ENCODE data around the gene B3GNT9. TPM values are rescaled to one million over a fixed set of nuclear protein-coding genes. Genes with fewer than 3 reads are reported as not detected.

B3GNT9 gene
- total and polyA plus RNA-seq, 8 donors, result 1.8 to 9.3 (median 3.6) TPM

GRCh38 chr16:67164599-67165061 lies 13.8 kb upstream of the B3GNT9 start, which contains the start of gene HSF4:
Gene HSF4 (plus strand): TSS chr16:67164745. CDS start chr16:67164812, 67 bp downstream.
- H3K9me3 ChIP-seq, result no peaks in the 10 kb centered on the region
- no peak within 1 kb of the TSS for H3K27ac ChIP-seq
- intact Hi-C loops (cut with DNase I), result loop anchor here in 1 of 3 donors (10.0 kb wide), 1 partner anchor 190 kb away; no protein-coding TSS in a partner anchor
- H3K36me3 ChIP-seq, result no peaks in the 10 kb centered on the region
- no peak for TF ChIP-seq CTCF (IDR thresholded peaks at IDR 0.05)
- peaks cover 5 to 14% (median 5%) of the 10 kb centered on the region in 3 donors for H3K4me1 ChIP-seq
- peak in 3 of 4 donors; percentile 12 to 28 (median 18) for ATAC-seq
- peak within 1 kb of the TSS in 2 of 4 donors; percentile 17 to 30 for H3K4me3 ChIP-seq
- peak in 5 of 6 donors; percentile 32 to 79 (median 61) for DNase-seq
- 7 to 15% methylated on average over 30 to 41 of the region's 41 CpGs for WGBS, 2 donors
- no peaks in the 10 kb centered on the region for H3K27me3 ChIP-seq
- FAIRE-seq, result no peak

DNA sequence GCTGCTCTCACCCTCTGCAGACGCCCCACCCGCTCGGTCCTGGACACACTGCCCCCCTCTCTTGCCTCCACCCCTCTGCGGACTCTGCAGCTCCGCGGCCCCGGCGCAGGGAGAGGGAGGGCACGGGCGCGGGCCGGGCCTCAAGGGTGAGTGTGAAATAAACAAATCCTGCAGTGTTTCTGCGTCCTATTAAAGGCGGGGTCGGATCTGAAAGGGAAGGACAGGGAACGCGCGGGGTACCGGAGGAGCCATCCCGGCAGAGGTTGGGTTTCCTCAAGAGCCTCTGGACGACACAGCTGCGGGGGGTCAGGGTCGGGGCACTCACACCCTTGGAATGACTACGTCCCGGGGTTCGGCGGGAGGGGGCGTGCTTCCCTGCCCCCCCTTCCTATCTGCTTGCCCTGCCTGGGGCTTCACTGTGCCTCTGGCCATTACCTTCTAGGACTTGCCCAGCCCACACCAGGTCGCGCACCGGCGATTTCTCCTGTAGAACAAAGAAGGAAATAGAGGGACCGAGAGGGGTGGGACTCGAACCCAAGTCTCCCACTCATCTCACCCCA lies 13.3 kb upstream of the B3GNT9 start:
- ATAC-seq (no peak), DNase-seq (peak in 4 of 6 donors; percentile 20 to 78 (median 48)), FAIRE-seq (no peak)
- peaks cover 0 to 11% (median 5%) of the 10 kb centered on the region in 3 donors for H3K4me1 ChIP-seq
- intact Hi-C loops (cut with DNase I), result loop anchor here in 1 of 3 donors (10.0 kb wide), 1 partner anchor 189 kb away; no protein-coding TSS in a partner anchor
- H3K9me3 ChIP-seq, result no peaks in the 10 kb centered on the region
- no peaks in the 10 kb centered on the region for H3K27me3 ChIP-seq
- H3K27ac ChIP-seq, result no peak overlapping the region
- WGBS, 2 donors, result 29 to 36% methylated on average over 32 to 34 of the region's 34 CpGs
- no peak for TF ChIP-seq CTCF (IDR thresholded peaks at IDR 0.05)
- H3K4me3 ChIP-seq, result peak overlapping the region in 1 of 4 donors; percentile 27
- no peaks in the 10 kb centered on the region for H3K36me3 ChIP-seq

GRCh38 chr16:67163164-67163998 lies 12.6 kb upstream of the B3GNT9 start:
- intact Hi-C loops (cut with DNase I), result loop anchor here in 1 of 3 donors (10.0 kb wide), 1 partner anchor 189 kb away; no protein-coding TSS in a partner anchor
- Histone ChIP-seq H3K9me3 (no peaks in the 10 kb centered on the region), H3K4me3 (peak overlapping the region in 2 of 4 donors; percentile 17 to 27), H3K27ac (no peak overlapping the region), H3K4me1 (peaks cover 0 to 18% (median 5%) of the 10 kb centered on the region in 3 donors), H3K36me3 (no peaks in the 10 kb centered on the region), H3K27me3 (no peaks in the 10 kb centered on the region)
- no peak for TF ChIP-seq CTCF (IDR thresholded peaks at IDR 0.05)
- WGBS, 2 donors, result 50 to 59% methylated on average over 97 to 99 of the region's 99 CpGs
- no peak for FAIRE-seq
- peak in 2 of 4 donors; percentile 2 to 6 for ATAC-seq
- DNase-seq, result peak in 3 of 6 donors; percentile 54 to 79 (median 62)

DNA sequence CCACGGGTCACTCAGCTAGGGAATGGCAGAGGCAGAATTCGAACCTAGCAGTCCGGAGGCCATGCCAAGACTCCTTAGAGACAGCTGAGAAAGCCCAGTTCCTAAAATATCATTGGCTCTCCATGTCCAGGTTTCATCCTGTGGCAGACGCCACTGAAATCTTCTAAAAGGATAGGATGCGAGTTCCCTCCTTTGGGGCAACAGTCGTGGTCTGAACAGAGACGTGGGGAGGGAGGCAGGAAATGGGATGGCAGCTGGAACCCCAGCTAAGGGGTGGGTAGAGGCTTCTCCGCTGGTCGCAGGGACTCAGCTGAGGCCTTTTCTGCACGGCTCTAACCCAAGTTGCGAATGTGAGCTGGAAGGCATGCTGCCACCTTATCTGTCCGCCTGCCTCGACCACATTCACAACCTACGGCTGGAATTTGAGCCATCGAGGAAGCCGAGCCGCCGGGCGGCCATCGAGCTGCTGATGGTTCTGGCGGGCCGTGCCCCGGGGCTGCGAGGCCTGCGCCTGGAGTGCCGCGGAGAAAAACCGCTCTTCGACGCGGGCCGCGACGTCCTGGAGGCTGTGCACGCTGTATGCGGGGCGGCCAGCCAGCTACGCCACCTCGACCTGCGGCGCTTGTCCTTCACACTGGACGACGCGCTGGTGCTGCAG lies 11.8 kb upstream of the B3GNT9 start:
- Histone ChIP-seq H3K4me3 (peak overlapping the region in 1 of 4 donors; percentile 27), H3K9me3 (no peaks in the 10 kb centered on the region), H3K36me3 (no peaks in the 10 kb centered on the region), H3K4me1 (peaks cover 0 to 23% (median 5%) of the 10 kb centered on the region in 3 donors), H3K27ac (no peak overlapping the region), H3K27me3 (no peaks in the 10 kb centered on the region)
- TF ChIP-seq CTCF (IDR thresholded peaks at IDR 0.05), result no peak
- FAIRE-seq, result no peak
- no peak for ATAC-seq
- peak in 3 of 6 donors; percentile 4 to 61 (median 35) for DNase-seq
- 60 to 69% methylated on average over 44 of the region's 44 CpGs for WGBS, 2 donors
- intact Hi-C loops (cut with DNase I), result loop anchor here in 1 of 3 donors (10.0 kb wide), 1 partner anchor 188 kb away; no protein-coding TSS in a partner anchor
